ENCODE measurements around the gene SLC22A12. TPM values are rescaled to one million over a fixed set of nuclear protein-coding genes. Genes with fewer than 3 reads are reported as not detected.
"Not testable (repeated sequence)": the region's sequence is repeated elsewhere in the genome, so short reads cannot be mapped to it uniquely, and the experiment has no call there.

Gene SLC22A12
- total RNA-seq, 1 donor from 2014 or later: not detected

DNA sequence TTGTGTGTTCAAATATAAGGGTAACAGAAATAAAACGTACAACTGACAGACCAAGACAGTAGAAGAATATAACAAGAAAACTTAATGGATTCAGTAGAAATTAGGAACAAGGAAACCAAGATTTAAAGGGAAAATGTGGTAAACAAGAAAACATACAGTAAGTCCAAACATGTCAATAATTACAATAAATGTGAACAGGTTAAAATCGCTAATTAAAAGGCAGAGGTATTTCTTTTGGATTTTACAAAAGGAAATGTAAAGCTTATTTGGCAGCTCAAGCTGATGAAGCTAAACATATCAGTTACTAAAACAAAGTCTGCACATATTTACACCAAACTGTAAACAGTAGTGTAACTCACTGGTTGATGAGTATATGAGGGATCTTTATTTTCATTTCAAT lies 2.3 kb upstream of the SLC22A12 start:
- DNase-seq: no peak

DNA sequence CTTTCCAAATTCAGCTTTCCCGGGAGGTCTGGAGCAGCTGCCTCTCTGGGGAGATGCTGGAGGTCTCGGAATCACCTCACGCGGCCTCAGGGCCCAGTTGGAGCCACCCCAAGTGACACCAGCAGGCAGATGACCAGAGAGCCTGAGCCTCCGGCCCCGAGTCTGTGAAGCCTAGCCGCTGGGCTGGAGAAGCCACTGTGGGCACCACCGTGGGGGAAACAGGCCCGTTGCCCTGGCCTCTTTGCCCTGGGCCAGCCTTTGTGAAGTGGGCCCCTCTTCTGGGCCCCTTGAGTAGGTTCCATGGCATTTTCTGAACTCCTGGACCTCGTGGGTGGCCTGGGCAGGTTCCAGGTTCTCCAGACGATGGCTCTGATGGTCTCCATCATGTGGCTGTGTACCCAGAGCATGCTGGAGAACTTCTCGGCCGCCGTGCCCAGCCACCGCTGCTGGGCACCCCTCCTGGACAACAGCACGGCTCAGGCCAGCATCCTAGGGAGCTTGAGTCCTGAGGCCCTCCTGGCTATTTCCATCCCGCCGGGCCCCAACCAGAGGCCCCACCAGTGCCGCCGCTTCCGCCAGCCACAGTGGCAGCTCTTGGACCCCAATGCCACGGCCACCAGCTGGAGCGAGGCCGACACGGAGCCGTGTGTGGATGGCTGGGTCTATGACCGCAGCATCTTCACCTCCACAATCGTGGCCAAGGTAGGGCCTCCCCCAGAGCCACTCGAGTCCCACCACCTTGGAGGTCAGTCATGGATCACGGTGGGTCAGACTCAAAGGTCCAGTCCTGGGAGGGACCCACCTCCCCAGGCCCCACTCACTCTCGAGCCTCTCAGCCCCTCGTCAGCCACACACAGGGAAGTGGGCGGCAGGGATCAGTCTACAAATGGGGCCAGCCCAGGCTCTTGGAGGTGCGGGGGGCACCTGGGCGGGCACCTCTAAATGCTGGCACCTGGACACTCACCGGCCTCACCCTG lies 525 bp downstream of the SLC22A12 start:
- DNase-seq: no peak

- DNase-seq: no peak
Measured at GRCh38 chr11:64592234-64592615, 1.2 kb downstream of the SLC22A12 start.

GRCh38 chr11:64592656-64593055 lies 1.6 kb downstream of the SLC22A12 start:
- DNase-seq: no peak

- no peak for DNase-seq
Measured at GRCh38 chr11:64593156-64594105, 2.4 kb downstream of the SLC22A12 start.

- DNase-seq: no peak
Measured at GRCh38 chr11:64594159-64594939, 3.3 kb downstream of the SLC22A12 start.

- DNase-seq: not testable (repeated sequence)
Measured at GRCh38 chr11:64595922-64596321, 4.9 kb downstream of the SLC22A12 start.

- DNase-seq: no peak
Measured at GRCh38 chr11:64597671-64598101, 6.7 kb downstream of the SLC22A12 start.

DNA sequence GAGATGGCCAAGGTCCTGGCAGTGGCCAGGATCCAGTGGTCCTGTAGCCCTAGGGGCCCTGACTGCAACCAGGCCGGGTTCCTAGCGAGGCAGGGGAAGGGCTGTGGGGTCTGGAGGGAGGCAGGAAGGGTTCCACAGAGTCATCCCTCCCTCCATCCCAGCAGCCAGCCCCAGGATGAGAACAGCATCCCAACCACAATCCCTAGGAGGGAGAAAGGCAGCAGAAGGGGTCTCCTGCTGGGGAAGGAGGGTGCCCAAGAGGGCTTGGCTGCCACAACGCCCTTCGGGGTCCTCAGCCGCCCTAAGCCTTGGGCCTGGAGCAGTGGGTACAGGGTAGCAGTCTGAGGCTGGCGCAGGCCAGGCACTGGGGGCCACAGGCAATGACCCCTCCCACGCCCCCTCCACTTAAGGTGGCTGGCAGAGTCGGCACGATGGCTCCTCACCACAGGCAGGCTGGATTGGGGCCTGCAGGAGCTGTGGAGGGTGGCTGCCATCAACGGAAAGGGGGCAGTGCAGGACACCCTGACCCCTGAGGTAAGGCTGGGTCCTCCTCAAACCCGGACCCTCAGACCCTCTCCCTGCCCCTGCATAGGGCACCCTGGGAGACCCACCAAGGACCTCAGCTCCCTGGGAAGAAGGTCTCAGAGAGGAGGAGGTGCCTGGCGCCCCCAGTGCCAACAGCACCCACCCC lies 7.2 kb downstream of the SLC22A12 start:
- no peak for DNase-seq

- no peak for DNase-seq
Measured at GRCh38 chr11:64598797-64599697, 8.0 kb downstream of the SLC22A12 start.

DNA sequence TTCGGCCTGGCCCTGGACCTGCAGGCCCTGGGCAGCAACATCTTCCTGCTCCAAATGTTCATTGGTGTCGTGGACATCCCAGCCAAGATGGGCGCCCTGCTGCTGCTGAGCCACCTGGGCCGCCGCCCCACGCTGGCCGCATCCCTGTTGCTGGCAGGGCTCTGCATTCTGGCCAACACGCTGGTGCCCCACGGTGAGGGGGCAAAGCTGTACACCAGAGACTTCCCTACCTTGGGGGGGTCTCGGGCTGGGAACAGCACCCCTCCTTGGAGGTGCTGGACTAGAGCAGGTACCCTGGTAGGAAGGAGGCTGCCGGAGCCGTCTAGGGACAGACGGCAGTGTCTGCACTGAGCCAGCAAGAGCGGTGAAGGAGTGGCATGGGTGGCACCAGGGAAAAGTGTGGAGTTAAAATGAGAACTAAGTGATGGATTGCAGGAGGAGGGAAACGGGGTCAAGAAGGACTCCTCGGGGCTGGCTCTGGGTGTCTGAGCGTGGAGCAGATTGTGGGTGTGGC lies 8.7 kb downstream of the SLC22A12 start:
- DNase-seq: no peak

DNA sequence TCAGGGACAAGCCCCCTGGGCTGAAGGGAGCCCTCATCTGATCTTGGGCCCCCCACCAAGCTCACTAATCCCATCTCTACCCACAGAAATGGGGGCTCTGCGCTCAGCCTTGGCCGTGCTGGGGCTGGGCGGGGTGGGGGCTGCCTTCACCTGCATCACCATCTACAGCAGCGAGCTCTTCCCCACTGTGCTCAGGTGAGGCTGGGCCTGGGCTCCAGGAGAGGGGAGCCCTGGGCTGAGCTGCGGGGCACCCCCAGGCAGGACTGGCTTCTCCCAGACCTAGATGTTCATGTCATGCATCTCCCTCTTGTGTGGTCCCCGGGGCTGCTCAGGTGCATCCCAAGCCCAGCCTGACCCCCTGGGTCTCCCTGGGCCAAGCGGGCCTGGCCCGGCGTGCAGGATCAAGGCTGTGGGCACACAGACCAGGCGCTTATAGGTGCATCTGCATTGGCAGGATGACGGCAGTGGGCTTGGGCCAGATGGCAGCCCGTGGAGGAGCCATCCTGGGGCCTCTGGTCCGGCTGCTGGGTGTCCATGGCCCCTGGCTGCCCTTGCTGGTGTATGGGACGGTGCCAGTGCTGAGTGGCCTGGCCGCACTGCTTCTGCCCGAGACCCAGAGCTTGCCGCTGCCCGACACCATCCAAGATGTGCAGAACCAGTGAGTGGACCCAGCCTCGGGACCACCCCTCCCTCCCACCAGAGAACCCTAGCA lies 9.4 kb downstream of the SLC22A12 start:
- DNase-seq: no peak

GRCh38 chr11:64601605-64602465 lies 10.8 kb downstream of the SLC22A12 start:
- no peak for DNase-seq

GRCh38 chr11:64602466-64603070 lies 11.5 kb downstream of the SLC22A12 start:
- DNase-seq: no peak

- no peak for DNase-seq
Measured at GRCh38 chr11:64603411-64604110, 12.5 kb downstream of the SLC22A12 start.

DNA sequence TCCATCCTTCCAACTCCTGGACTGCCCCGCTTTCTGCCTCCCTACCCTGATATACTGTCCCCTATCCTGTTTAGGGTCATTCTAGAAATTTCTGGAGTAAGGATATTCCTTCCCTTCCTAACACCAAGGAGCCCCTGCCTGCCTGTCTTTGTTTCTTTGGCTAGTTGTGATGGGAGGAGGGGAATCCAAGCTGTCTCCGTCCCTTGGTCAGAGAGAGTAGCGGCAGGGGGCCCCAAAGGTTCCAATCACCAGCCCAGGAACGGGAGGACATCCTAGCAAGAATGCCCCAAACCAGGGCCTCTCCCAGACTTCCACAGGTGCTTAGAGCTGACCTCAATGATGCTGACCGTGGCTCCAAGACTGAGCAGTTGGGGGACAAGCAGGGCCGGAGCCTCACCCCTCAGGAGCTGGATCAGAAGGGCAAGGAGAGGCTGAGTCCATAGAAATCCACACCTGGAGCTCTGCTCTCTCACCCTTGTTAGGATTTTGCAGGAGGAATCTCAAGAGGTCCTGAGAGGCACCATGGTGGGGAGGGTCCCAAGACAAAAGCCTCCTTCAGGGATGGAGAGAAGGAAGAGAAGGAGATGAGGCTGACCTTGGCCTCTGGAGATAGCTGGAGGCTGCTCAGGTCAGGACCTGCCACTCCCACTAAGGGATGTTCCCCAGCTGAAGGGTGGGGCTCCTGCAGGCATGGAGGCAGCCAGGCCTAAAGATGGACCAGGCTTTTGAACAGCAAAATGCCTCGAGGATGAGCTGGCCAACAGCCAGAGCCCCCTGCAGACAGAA lies 13.6 kb downstream of the SLC22A12 start:
- no peak for DNase-seq

DNA sequence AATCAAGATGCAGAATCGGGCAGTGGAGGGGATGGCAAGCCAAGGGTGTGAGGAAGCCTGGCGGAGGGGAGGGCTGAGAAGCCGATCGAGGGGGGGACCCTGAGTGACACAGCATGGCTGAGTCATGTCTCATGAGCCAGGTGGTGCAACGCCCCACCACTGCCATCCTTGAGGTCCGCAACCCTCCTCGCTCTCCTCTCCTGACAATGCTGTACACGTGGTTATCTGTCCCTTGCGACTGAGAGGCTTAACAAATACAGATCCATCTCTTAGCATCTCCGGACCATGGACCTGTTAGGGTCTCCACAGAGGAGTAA lies 14.2 kb downstream of the SLC22A12 start:
- no peak for DNase-seq

Measured in dermis blood vessel endothelial cell (primary cell).